ENCODE measurements around the gene LOXL1.

- TF ChIP-seq EZH2 (IDR thresholded peaks at IDR 0.05; ENCODE audit: insufficient read depth, low read length), result no peak
- TF ChIP-seq CTCF (IDR thresholded peaks at IDR 0.05; ENCODE audit: insufficient read depth, low read depth, low read length), result peak; percentile 18
Observed at GRCh38 chr15:73927476-73928240, 1.4 kb downstream of the LOXL1 start.

All from astrocyte (in vitro differentiated cells and primary cell).